ENCODE data around the gene DLAT. TPM values are rescaled to one million over a fixed set of nuclear protein-coding genes. Genes with fewer than 3 reads are reported as not detected.
"Not testable (repeated sequence)": the region's sequence is repeated elsewhere in the genome, so short reads cannot be mapped to it uniquely, and the experiment has no call there.

Gene DLAT
- total RNA-seq, 1 donor = 15.1 TPM

DNA sequence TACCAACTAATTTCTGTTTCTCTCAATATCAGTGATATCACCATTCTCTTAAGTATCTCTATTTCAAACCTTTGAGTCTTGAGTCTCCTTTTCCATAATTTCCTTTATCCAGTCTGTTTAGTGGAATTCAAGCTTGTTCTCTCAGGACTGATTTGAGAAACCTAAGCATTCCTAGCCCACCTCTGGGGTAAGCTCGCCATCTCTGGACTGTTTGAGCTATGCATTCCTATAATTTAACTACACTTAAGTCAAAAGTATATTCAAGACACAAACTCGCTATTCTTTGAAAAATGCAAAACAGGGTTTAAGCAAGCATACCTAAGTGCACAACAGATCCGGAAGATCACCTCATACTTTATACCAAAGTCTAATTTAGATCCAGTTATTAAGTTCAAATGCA is 2.1 kb upstream of the DLAT start:
- H3K4me3 ChIP-seq (ENCODE audit: low read length) = no peak overlapping the region
- peaks cover 13% of the 10 kb centered on the region for H3K4me1 ChIP-seq (ENCODE audit: insufficient read depth, low read length)
- H3K9me3 ChIP-seq (ENCODE audit: low read depth, low read length) = no peaks in the 10 kb centered on the region
- H3K27me3 ChIP-seq (ENCODE audit: insufficient read depth, low read length) = no peaks in the 10 kb centered on the region

DNA sequence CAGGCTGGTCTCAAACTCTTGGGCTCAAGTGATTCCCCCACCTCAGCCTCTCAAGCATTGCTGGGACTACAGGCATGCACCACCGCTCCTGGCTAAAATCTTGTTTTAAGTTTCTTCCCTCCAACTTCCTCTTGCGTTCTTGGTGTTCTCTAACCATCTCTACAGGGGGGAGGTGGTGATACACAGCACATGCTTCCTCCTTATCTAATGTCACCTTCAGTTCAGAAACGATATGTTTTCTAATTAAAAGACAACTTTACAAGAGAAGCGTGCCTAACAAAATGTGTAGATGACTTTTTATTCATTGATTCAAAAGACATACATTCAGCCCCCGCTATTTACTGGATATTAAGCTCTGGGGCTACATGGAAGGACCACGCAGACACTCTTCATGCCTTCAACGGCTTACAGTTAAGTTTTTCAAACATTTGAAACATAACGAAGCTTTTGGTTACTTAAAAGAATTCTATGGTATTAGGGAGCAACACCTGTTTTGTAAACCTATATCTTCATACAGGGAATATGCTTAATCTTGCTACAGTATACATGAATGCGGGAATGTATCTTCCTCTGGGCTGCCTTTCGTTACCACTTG is 933 bp upstream of the DLAT start:
- Histone ChIP-seq H3K4me1 (ENCODE audit: insufficient read depth, low read length) (peaks cover 13% of the 10 kb centered on the region), H3K27me3 (ENCODE audit: insufficient read depth, low read length) (no peaks in the 10 kb centered on the region), H3K4me3 (ENCODE audit: low read length) (peak overlapping the region; percentile 67), H3K9me3 (ENCODE audit: low read depth, low read length) (no peaks in the 10 kb centered on the region)

DNA sequence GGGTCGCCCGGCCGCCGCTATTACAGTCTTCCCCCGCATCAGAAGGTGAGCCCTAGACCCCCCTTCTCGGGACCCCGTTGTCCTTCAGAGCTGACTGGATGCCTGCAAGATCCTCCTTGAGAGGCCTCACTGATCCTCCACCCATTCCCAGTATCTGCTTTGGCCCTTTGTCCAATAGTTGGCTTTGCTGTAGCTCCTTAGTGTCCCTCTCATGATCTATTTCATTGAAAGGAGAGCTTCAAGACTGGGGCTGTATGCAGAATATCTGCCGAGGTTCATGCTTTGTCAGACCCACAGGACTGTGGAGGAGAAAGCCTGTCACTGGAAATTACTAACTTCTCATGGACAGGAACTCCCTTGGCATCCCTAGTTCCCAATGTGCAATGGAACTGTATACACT is 499 bp downstream of the DLAT start:
- peaks cover 13% of the 10 kb centered on the region for H3K4me1 ChIP-seq (ENCODE audit: insufficient read depth, low read length)
- H3K27me3 ChIP-seq (ENCODE audit: insufficient read depth, low read length) = no peaks in the 10 kb centered on the region
- H3K9me3 ChIP-seq (ENCODE audit: low read depth, low read length) = no peaks in the 10 kb centered on the region
- peak overlapping the region; percentile 67 for H3K4me3 ChIP-seq (ENCODE audit: low read length)

DNA sequence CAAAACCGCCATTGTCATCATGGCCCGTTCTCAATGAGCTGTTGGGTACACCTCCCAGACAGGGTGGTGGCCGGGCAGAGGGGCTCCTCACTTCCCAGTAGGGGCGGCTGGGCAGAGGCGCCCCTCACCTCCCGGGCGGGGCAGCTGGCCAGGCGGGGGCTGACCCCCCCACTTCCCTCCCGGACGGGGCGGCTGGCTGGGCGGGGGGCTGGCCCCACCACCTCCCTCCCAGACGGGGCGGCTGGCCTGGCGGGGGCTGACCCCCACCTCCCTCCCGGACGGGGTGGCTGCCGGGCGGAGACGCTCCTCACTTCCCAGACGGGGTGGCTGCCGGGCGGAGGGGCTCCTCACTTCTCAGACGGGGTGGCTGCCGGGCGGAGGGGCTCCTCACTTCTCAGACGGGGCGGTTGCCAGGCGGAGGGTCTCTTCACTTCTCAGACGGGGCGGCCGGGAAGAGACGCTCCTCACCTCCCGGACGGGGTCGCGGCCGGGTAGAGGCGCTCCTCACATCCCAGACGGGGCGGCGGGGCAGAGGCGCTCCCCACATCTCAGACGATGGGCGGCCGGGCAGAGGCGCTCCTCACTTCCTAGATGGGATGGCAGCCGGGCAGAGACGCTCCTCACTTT is 1.7 kb downstream of the DLAT start:
- not testable (repeated sequence) for H3K27me3 ChIP-seq (ENCODE audit: insufficient read depth, low read length); H3K9me3 ChIP-seq (ENCODE audit: low read depth, low read length); H3K4me3 ChIP-seq (ENCODE audit: low read length)
- H3K4me1 ChIP-seq (ENCODE audit: insufficient read depth, low read length) = peaks cover 13% of the 10 kb centered on the region

DNA sequence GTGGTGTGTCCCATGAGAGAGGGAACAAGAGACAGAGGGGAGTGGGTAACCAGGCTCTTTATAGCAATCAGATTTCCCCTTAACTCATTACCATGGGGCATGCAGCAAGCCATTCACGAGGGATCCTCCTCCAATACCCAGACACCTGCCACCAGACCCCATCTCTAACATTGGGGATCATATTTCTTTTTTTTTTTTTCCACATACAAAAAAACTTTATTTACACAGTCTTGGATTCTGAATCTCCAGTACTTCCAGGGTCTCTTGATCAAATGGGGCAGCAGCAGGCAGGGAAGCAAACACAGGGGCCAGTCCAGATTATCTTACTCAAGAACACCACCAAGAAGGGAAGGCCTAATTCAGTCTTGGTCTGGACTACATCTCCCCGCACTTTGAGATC is 4.3 kb downstream of the DLAT start:
- no peaks in the 10 kb centered on the region for H3K27me3 ChIP-seq (ENCODE audit: insufficient read depth, low read length)

DNA sequence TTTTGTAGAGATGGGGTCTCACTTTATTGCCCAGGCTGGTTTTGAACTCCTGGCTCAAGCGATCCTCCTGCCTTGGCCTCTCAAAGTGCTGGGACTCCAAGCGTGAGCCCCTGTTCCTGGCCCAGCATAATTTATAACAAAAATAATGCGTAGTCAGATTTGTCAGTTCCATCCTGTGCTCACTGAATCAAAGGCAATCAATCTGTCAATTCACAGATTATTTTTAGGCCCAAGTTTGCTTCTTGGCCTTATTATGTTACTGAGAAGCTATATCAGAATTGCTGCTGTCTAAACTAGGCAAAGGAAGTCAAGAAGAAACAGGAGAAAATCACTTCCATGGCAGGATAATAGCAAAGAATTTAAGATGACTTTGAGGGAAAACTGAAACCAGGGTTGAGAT is 8.7 kb downstream of the DLAT start:
- Histone ChIP-seq H3K4me3 (ENCODE audit: low read length) (no peak overlapping the region), H3K27me3 (ENCODE audit: insufficient read depth, low read length) (no peaks in the 10 kb centered on the region), H3K9me3 (ENCODE audit: low read depth, low read length) (no peaks in the 10 kb centered on the region), H3K4me1 (ENCODE audit: insufficient read depth, low read length) (no peaks in the 10 kb centered on the region)

More for the DNA sequence above, 4.3 kb downstream of the DLAT start:
- H3K4me3 ChIP-seq (ENCODE audit: low read length) = no peak overlapping the region
- peaks cover 7% of the 10 kb centered on the region for H3K4me1 ChIP-seq (ENCODE audit: insufficient read depth, low read length)
- no peaks in the 10 kb centered on the region for H3K9me3 ChIP-seq (ENCODE audit: low read depth, low read length)

DNA sequence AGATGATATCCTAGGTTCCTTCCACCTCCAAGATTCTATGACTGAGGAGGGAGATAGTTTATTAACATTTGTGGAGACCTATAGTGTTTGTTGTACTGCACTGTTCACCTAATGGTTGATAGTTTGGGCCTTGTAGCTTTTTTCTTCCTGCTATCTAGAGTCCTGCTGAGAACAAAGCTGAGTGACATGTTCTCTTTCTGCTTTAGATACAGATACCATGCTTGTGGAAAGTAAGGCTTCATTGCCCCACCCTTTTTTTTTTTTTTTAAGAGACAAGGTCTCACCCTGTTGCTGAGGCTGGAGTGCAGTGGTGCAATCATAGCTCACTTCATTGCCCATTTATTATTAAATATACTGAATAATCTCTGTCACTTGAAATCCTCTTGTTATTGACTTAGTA is 12.3 kb downstream of the DLAT start:
- Histone ChIP-seq H3K4me3 (ENCODE audit: low read length) (no peak overlapping the region), H3K27me3 (ENCODE audit: insufficient read depth, low read length) (no peaks in the 10 kb centered on the region), H3K4me1 (ENCODE audit: insufficient read depth, low read length) (no peaks in the 10 kb centered on the region), H3K9me3 (ENCODE audit: low read depth, low read length) (no peaks in the 10 kb centered on the region)

DNA sequence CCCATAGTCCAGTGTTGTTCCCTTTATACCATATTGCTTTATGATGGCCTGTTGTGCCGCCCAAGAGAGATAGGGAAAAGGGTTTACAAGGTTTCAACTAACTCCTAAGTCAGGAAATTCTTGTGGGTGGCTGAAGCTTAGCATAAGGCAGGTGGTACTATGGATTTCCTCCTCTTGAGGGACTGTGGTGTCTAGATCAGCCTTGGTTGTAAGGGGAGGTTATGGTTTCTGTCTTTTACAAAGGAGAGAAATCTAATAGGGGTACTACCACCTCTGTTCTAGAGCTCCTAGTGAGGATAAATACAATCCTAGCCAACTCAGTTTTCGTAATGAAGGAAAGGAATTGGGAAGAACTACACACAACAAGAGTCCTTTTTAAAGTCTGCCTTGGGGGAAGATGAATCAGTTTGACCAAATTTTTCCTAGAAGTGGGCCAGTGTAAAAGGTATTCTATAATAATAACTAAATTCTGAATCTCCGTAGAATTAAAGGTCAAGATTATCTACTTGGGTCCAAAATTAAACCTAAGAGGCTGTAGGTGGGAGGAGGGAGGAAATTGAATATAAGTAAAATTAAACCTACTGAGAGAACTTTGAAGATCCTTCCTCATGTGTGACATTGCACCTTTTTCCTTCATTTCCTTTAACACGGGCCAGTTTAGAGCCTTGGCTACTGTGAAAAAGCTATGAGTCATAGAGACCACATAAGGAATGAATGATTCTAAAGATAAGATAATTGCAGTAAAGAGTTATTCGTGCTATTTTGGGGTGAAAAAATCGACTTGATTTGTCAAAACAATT is 17.2 kb downstream of the DLAT start:
- no peaks in the 10 kb centered on the region for H3K4me1 ChIP-seq (ENCODE audit: insufficient read depth, low read length)
- H3K27me3 ChIP-seq (ENCODE audit: insufficient read depth, low read length) = no peaks in the 10 kb centered on the region
- H3K9me3 ChIP-seq (ENCODE audit: low read depth, low read length) = no peaks in the 10 kb centered on the region
- no peak overlapping the region for H3K4me3 ChIP-seq (ENCODE audit: low read length)

DNA sequence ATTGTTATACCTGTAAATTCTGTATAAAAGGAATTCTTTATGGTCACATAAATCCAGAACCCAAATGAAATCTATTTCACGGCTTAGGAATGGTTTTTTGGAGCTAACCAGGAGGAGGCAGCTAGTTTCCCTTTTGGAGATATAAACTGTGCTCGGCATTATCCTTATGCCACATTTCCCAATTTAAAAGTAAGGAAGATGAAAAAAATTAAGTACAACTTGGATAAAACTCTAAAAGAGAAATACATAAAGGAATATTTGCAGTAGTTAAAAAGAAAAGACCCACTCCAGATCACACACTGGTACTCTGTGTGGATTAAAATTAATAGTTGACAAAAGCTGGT is 17.7 kb downstream of the DLAT start:
- H3K9me3 ChIP-seq (ENCODE audit: low read depth, low read length) = no peaks in the 10 kb centered on the region
- H3K4me1 ChIP-seq (ENCODE audit: insufficient read depth, low read length) = no peaks in the 10 kb centered on the region
- H3K4me3 ChIP-seq (ENCODE audit: low read length) = no peak overlapping the region
- H3K27me3 ChIP-seq (ENCODE audit: insufficient read depth, low read length) = no peaks in the 10 kb centered on the region

DNA sequence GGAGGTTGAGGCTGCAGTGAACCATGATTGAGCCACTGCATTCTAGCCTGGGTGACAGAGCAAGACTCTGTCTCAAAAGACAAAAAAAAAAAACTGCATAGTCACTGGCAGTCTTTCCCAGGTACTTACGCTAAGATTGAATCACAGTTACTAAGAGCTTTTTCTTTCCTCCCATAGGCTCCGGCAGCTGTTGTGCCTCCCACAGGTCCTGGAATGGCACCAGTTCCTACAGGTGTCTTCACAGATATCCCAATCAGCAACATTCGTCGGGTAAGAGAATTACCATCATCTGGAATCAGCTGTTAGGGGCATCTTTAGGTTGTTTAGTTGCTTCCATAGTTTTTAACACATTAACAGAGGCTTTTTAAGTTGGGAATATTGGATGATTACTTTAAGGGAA is 19.8 kb downstream of the DLAT start:
- Histone ChIP-seq H3K4me3 (ENCODE audit: low read length) (no peak overlapping the region), H3K9me3 (ENCODE audit: low read depth, low read length) (no peaks in the 10 kb centered on the region), H3K4me1 (ENCODE audit: insufficient read depth, low read length) (peaks cover 12% of the 10 kb centered on the region)

DNA sequence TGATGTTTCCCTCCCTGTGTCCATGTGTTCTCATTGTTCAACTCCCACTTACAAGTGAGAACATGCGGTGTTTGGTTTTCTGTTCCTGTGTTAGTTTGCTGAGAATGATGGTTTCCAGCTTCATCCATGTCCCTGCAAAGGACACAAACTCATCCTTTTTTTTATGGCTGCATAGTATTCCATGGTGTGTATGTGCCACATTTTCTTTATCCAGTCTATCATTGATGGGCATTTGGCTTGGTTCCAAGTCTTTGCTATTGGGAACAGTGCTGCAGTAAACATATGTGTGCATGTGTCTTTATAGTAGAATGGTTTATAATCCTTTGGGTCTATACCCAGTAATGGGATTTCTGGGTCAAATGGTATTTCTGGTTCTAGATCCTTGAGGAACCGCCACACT is 21.4 kb downstream of the DLAT start:
- H3K4me3 ChIP-seq (ENCODE audit: low read length); H3K27me3 ChIP-seq (ENCODE audit: insufficient read depth, low read length); H3K9me3 ChIP-seq (ENCODE audit: low read depth, low read length): not testable (repeated sequence)
- H3K4me1 ChIP-seq (ENCODE audit: insufficient read depth, low read length) = peaks cover 12% of the 10 kb centered on the region

More for the DNA sequence above, 19.8 kb downstream of the DLAT start:
- no peaks in the 10 kb centered on the region for H3K27me3 ChIP-seq (ENCODE audit: insufficient read depth, low read length)

DNA sequence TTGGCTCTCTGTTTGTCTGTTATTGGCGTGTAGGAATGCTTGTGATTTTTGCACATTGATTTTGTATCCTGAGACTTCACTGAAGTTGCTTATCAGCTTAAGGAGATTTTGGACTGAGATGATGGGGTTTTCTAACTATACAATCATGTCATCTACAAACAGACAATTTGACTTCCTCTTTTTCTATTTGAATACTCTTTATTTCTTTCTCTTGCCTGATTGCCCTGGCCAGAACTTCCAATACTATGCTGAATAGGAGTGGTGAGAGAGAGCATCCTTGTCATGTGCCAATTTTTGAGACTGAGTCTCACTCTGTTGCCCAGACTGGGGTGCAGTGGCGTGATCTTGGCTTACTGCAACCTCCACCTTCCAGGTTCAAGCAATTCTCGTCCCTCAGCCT is 23.0 kb downstream of the DLAT start:
- not testable (repeated sequence) for H3K9me3 ChIP-seq (ENCODE audit: low read depth, low read length); H3K27me3 ChIP-seq (ENCODE audit: insufficient read depth, low read length); H3K4me3 ChIP-seq (ENCODE audit: low read length)
- peaks cover 12% of the 10 kb centered on the region for H3K4me1 ChIP-seq (ENCODE audit: insufficient read depth, low read length)

DNA sequence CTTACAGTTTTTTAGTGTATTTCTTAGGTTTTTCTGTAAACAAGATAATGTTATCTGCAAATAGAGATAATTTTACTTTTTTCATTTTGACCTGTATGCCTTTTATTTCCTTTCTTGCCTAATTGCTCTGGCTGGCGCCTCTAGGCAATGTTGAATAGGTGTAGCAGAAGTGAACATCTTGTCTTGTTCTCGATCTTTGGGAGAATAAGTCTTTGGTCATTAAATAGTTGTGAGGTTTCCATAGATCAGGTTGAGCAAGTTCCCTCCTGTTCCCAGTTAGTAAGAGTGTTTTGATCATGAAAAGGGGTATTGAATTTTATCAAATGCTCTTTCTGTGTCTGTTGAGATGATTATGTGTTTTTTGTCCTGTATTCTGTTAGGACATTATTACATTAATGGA is 24.6 kb downstream of the DLAT start:
- H3K9me3 ChIP-seq (ENCODE audit: low read depth, low read length) = no peaks in the 10 kb centered on the region
- H3K4me1 ChIP-seq (ENCODE audit: insufficient read depth, low read length) = peaks cover 12% of the 10 kb centered on the region
- H3K4me3 ChIP-seq (ENCODE audit: low read length) = no peak overlapping the region
- H3K27me3 ChIP-seq (ENCODE audit: insufficient read depth, low read length) = no peaks in the 10 kb centered on the region

DNA sequence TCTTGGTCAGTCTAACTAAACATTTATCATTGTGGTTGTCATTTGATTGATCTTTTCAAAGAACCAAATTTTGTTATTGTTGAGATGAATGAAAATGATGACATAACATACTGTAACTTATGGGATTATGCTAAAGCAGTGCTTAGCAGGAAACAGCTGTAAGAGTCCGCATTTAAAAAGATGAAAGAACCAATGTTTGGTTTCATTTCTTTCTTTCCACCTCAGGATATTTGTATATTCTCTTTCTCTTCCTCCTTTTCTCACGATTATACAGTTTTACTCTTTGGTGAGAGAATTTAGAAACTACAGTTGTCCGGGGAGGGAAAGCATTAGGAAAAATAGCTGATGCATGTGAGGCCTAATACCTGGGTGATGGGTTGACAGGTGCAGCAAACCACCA is 25.5 kb downstream of the DLAT start:
- Histone ChIP-seq H3K9me3 (ENCODE audit: low read depth, low read length) (no peaks in the 10 kb centered on the region), H3K4me1 (ENCODE audit: insufficient read depth, low read length) (peaks cover 12% of the 10 kb centered on the region), H3K4me3 (ENCODE audit: low read length) (no peak overlapping the region), H3K27me3 (ENCODE audit: insufficient read depth, low read length) (no peaks in the 10 kb centered on the region)

DNA sequence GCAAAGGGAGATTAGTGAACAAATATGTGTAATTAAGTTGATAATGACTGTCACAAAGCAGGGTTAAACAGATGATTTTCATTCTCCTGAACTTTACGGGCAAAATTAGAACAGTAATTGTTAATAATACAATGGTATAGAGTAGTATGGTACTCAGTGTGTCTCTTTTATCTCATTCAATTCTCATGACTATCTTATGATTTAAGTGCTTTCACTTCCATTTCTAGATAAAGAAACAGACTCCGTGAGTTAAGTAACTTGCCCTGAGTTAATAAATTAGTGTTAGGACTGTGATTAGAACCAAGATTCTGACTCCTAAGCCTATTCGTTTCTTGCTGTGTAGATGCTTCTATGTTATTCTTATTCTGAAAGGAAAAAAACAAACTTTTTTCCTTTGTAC is 26.6 kb downstream of the DLAT start:
- no peak overlapping the region for H3K4me3 ChIP-seq (ENCODE audit: low read length)
- no peaks in the 10 kb centered on the region for H3K9me3 ChIP-seq (ENCODE audit: low read depth, low read length)
- H3K4me1 ChIP-seq (ENCODE audit: insufficient read depth, low read length) = peaks cover 12% of the 10 kb centered on the region
- no peaks in the 10 kb centered on the region for H3K27me3 ChIP-seq (ENCODE audit: insufficient read depth, low read length)

DNA sequence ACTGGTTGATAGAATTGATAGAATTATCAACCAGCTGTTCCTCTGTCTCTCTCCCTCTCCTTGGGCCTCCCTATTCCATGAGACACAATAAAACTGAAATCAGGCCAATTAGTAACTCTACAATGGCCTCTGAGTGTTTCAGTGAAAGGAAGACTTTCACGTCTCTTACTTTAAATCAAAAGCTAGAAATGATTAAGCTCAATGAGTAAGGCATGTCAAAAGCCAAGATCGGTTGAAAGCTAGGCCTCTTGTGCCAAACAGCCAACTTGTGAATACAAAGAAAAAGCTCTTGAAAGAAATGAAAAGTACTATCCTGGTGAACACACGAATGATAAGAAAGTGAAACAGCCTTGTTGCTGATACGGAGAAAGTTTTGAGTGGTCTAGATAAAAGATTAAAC is 32.0 kb downstream of the DLAT start:
- H3K4me1 ChIP-seq (ENCODE audit: insufficient read depth, low read length) = no peaks in the 10 kb centered on the region

More for the DNA sequence above, 32.0 kb downstream of the DLAT start:
- no peak overlapping the region for H3K4me3 ChIP-seq (ENCODE audit: low read length)
- no peaks in the 10 kb centered on the region for H3K9me3 ChIP-seq (ENCODE audit: low read depth, low read length)
- H3K27me3 ChIP-seq (ENCODE audit: insufficient read depth, low read length) = no peaks in the 10 kb centered on the region

Data from mononuclear cell (primary cell).